B cell (primary cell): ENCODE measurements around the gene HSBP1L1.

ENCODE experiments used
- EZH2 ChIP-seq: IDR thresholded peaks from 2 replicates; pipeline ENCODE4 v1.6.1; 2012; ENCODE audit warnings: borderline replicate concordance, low read depth, mild to moderate bottlenecking, moderate library complexity, low read length; ENCODE audit not compliant: insufficient read depth, poor library complexity, severe bottlenecking
- TF ChIP-seq, protein P1 (sequence below): fragments of 200-600 bp; IDR thresholded peaks from one replicate; pipeline ENCODE4 v1.8.0; 2022; ENCODE audit warnings: antibody characterized with exemption, mild to moderate bottlenecking

- TF ChIP-seq, protein P1, sequence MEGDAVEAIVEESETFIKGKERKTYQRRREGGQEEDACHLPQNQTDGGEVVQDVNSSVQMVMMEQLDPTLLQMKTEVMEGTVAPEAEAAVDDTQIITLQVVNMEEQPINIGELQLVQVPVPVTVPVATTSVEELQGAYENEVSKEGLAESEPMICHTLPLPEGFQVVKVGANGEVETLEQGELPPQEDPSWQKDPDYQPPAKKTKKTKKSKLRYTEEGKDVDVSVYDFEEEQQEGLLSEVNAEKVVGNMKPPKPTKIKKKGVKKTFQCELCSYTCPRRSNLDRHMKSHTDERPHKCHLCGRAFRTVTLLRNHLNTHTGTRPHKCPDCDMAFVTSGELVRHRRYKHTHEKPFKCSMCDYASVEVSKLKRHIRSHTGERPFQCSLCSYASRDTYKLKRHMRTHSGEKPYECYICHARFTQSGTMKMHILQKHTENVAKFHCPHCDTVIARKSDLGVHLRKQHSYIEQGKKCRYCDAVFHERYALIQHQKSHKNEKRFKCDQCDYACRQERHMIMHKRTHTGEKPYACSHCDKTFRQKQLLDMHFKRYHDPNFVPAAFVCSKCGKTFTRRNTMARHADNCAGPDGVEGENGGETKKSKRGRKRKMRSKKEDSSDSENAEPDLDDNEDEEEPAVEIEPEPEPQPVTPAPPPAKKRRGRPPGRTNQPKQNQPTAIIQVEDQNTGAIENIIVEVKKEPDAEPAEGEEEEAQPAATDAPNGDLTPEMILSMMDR = no peak
- TF ChIP-seq EZH2 = no peak
Observed at GRCh38 chr18:79927607-79928562, 36.6 kb upstream of the HSBP1L1 start.
